GM18873 (cell line): ENCODE measurements around the gene IFT81.
A peak's percentile ranks its signal among the peaks of the same experiment; 100 is the strongest.
"Not testable (repeated sequence)": the region's sequence is repeated elsewhere in the genome, so short reads cannot be mapped to it uniquely, and the experiment has no call there.

Experiments used
- ATAC-seq: cut with Tn5 transposase; IDR thresholded peaks from one replicate; pipeline ENCODE4 v1.9.1; 2021; ENCODE audit warnings: mild to moderate bottlenecking, moderate library complexity, moderate number of reproducible peaks; ENCODE audit not compliant: unreplicated experiment, low FRiP score

IFT81 gene, protein sequence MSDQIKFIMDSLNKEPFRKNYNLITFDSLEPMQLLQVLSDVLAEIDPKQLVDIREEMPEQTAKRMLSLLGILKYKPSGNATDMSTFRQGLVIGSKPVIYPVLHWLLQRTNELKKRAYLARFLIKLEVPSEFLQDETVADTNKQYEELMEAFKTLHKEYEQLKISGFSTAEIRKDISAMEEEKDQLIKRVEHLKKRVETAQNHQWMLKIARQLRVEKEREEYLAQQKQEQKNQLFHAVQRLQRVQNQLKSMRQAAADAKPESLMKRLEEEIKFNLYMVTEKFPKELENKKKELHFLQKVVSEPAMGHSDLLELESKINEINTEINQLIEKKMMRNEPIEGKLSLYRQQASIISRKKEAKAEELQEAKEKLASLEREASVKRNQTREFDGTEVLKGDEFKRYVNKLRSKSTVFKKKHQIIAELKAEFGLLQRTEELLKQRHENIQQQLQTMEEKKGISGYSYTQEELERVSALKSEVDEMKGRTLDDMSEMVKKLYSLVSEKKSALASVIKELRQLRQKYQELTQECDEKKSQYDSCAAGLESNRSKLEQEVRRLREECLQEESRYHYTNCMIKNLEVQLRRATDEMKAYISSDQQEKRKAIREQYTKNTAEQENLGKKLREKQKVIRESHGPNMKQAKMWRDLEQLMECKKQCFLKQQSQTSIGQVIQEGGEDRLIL

DNA sequence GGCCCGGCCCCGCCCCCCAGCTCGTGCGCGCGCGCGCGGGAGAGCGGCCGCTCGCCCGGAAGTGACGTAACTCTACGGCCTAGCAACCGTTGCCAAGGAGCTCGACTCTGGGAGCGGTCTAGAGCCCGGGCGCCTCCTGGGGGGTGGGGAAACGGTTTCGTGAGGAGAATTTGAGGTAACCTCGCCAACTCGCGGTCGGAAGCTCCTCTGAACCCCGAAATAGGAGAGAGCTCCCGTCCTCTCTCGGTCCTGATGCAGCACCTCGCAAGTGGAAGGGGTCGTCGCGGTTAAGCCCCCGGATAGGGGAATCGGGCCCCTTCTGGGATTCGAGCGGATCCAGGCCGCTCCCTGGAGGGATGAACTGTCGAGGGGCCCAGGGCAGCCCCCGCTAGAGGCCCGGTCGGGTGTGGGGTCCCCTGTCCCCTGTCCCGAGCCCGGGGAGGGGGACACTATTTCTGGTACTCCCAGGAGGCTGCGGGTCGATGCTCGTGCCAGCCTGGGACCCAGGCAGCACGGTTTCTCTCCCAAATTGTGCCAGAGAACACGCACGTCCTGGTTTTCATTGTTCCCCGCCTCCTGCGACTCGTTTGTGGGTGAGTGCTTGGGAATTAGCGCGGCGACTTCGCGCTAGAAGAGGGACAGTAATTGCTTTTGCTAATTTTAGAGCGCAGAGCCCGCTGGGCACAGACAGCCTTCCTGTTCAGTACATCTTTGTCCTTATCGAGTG is at the start of gene IFT81:
Gene IFT81, plus strand, starts transcription at position 89 of the 727 bp plus-strand sequence. CDS start 3,024 bp downstream, outside the sequence.
- ATAC-seq, result no peak

- ATAC-seq, result no peak
Observed at GRCh38 chr12:110075880-110076279, 48.3 kb upstream of the IFT81 start.

DNA sequence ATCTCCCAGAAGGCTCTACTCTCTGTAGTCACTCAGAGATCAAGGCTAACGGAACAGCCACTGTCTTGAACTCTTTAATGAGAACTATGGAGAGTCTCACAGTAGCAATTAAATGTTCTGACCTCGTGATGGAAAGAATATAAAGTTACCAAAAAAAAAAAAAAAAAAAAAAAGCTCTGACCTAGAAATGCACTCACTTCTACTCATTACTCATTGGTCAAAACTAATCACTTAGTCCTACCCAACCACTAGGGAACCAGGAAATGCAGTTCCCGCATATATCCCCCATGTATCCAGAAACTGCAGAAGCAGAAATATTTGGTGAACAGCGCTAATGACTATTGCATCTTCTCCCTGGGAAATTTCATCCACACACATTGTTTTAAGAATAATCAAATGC is 46.4 kb upstream of the IFT81 start:
- no peak for ATAC-seq

DNA sequence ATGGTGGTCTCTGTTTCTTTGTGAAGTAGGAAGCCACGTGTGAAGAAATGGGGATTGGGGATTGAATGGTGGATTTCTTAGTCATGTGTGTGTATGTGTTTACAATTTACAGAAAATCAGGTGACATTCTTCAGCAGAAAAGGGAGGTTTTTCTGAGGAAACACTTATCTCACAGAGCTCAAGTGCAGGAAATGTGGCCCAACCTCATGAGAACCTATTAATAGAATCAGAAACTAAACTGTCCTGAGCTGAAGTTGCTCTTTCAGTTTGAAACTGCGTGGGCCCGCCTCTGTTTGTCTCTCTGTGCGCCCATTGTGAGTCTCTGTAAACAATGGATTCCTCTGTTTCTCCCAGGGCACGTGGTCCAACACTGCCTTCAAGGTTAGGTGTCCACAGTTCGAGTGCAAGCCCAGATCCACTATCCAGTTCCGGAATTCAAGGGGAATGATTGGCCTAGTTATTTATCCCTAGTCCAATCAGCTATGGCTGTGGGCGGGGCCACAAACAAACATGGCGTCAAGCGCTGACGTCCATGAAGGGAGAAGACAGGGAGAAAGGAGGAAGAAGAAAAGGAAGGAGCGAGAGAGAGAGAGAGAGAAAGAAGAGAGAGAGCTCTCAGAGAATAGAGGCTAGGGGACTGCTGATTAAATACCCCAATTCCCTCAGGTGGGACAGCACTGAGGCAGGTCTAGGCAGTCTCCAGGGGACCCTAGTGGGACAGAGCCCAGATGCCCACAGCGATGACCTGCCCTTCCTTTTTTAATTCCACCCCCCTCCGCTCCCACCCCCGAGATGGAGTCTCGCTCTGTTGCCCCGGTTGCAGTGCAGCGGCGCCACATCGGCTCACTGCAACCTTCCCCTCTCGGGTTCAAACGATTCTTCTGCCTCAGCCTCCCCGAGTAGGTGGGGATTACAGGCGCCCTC is 44.4 kb upstream of the IFT81 start:
- peak; percentile 72 for ATAC-seq

DNA sequence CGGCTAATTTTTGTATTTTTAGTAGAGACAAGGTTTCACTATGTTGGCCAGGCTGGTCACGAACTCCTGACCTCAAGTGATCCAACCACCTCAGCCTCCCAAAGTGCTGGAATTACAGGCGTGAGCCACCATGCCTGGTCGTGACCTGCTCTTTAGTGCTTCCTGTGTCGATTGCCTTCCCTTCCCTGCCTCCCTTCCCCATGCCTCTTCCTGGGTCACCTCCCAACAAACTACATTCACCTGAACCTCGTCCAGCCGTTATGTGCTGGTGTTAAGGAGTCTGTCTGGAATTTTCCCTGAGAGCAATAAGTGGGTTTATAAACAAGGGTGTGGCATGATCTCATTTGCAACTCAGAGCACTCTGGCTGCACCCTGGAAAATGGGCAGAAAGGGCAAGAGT is 43.7 kb upstream of the IFT81 start:
- ATAC-seq, result no peak

DNA sequence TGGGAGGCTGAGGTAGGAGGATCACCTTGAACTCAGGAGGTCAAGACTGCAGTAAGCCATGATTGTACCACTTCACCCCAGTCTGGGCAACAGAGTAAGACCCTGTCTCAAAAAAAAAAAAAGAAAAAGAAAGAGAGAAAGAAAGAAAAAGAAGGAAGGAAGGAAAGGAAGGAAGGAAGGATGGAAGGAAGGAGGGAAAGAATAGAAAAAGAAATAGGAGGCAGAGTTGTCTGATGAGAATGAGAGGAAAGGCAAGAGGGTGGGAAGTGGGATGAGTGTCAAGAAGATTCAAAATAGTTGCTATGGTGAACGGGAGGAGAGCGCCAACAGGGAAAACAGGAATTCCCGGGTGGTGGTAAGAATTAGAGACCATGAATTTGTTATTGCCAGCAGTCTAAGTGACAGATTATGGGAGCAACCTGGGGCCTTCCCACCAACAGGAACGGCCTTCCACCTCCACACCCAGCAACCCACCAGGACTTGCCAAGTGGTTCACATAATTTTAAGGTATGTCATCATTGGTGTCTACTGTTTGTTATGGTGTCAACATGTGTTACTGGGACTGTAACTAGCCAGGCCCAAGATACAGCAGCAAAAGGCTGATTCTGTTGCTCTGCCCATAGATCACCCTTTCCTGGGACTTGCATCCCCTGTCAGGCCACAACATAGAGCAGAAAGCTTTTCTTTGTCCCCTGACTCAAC is 39.7 kb upstream of the IFT81 start:
- ATAC-seq, result no peak

DNA sequence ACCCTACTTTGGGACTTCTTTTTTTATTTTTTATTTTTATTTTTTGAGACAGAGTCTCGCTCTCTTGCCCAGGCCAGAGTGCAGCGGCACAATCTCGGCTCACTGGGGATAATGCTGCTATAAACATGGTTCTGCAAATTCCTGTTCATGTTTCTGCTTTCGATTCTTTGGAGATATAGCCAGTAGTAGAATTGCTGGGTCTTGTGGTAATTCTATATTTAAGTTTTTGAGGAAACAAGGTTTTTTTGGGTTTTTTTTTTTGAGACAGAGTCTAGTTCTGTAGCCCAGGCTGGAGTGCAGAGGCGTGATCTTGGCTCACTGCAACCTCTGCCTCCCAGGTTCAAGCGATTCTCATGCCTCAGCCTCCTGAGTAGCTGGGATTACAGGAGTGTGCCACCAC is 35.9 kb upstream of the IFT81 start:
- ATAC-seq, result not testable (repeated sequence)

DNA sequence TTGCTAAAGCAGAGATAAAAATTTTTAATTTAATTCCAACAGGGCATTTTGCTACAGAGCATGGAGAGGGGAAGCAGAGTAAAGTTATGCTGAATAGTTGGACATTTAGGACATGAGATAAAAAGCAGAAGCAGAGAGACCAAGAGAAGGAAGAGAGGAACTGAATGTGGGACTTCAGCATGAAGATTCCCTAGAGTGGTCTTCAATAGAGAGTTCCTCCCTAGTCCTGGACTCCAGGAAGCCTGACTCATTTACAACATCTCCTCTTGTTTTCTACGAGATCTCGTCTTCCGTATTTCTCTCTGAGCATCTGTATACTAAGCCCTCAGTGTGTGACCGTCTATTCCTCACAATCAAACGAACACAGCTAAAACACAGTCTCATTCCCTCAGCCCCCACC is 35.2 kb upstream of the IFT81 start:
- no peak for ATAC-seq

GRCh38 chr12:110090266-110091135 is 33.7 kb upstream of the IFT81 start:
- no peak for ATAC-seq

DNA sequence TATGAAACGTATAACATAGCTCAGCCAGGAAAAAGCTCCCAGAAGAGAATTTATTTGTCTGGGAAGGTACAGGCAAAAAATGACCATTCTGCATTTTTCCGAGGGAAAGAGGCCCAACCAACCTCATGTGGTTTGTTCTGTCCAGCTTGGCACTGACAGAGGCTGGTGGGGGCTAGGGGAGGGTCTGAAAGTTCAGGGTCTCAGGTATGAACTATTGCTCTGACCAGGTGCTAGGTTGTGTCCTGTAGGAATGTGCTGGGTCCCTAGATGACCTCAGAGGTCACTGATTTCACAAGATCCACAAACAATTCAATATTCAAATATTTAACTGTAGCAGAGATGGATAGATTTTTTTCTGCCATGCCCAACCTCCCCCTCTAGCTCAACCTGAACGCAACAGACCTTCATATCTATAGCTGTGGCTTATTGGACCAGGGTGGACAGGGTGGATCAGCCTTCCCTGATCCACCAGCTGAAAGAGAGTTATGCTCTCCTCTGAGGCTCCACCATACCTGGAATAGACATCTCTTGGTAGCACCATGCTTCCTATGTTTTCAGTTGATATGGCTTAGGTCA is 32.9 kb upstream of the IFT81 start:
- no peak for ATAC-seq

- ATAC-seq, result no peak
Observed at GRCh38 chr12:110093631-110094311, 30.4 kb upstream of the IFT81 start.

- peak; percentile 65 for ATAC-seq
Observed at GRCh38 chr12:110100315-110100970, 23.7 kb upstream of the IFT81 start.

DNA sequence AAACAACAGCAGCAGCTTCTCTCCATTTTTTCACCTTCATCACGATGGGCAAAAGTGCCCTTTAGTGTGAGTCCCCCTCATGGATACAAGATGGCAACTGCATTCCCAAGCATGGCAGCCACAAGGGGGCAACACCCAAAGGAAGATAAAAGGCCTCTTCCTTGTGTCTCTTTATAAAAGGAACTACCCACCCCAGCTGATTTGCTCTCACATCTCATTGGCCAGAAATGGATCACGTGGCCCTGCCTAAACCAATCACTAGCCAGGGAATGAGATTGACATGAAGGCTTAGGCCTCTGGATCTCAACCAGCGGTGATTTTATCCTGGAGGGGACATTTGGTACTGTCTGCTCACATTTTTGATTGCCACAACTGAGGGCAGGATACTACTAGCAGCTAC is 21.9 kb upstream of the IFT81 start:
- ATAC-seq, result no peak

GRCh38 chr12:110104188-110105094 is 19.7 kb upstream of the IFT81 start:
- no peak for ATAC-seq

- ATAC-seq, result no peak
Observed at GRCh38 chr12:110105159-110105558, 19.0 kb upstream of the IFT81 start.

GRCh38 chr12:110105986-110106385 is 18.2 kb upstream of the IFT81 start:
- no peak for ATAC-seq
